ENCODE results near the gene CTXN3. TPM values are rescaled to one million over a fixed set of nuclear protein-coding genes. Genes with fewer than 3 reads are reported as not detected.

Gene CTXN3
- total RNA-seq, 1 donor from 2014 or later = not detected

- Mint-ChIP-seq H3K4me1 (no peaks in the 10 kb centered on the region), H3K36me3 (ENCODE audit: low read depth) (no peaks in the 10 kb centered on the region), H3K27me3 (peaks cover 6% of the 10 kb centered on the region), H3K27ac (no peak overlapping the region), H3K4me3 (no peak overlapping the region), H3K9me3 (no peaks in the 10 kb centered on the region)
- intact Hi-C loops (cut with micrococcal nuclease) = no loop called here
- ChIA-PET CTCF (no interaction called here), POLR2A (no interaction called here)
- TF ChIP-seq CTCF (IDR thresholded peaks at IDR 0.05) = no peak
- no peak for ATAC-seq (ENCODE audit: low read depth)
- DNase-seq = no peak
Observed at GRCh38 chr5:127639828-127640227, 9.1 kb upstream of the CTXN3 start.

GRCh38 chr5:127642949-127643348 lies 5.9 kb upstream of the CTXN3 start:
- POLR2A ChIA-PET = no interaction called here
- no peak for DNase-seq
- no peak overlapping the region for H3K4me3 Mint-ChIP-seq

GRCh38 chr5:127643607-127644006 lies 5.3 kb upstream of the CTXN3 start:
- Mint-ChIP-seq H3K9me3 (no peaks in the 10 kb centered on the region), H3K27me3 (peaks cover under 1% of the 10 kb centered on the region), H3K27ac (no peak overlapping the region), H3K4me3 (no peak overlapping the region), H3K4me1 (no peaks in the 10 kb centered on the region), H3K36me3 (ENCODE audit: low read depth) (no peaks in the 10 kb centered on the region)
- no peak for TF ChIP-seq CTCF (IDR thresholded peaks at IDR 0.05)
- ChIA-PET CTCF (no interaction called here), POLR2A (no interaction called here)
- intact Hi-C loops (cut with micrococcal nuclease) = no loop called here
- no peak for DNase-seq
- ATAC-seq (ENCODE audit: low read depth) = no peak

More at GRCh38 chr5:127642949-127643348, 5.9 kb upstream of the CTXN3 start:
- Mint-ChIP-seq H3K4me1 (no peaks in the 10 kb centered on the region), H3K36me3 (ENCODE audit: low read depth) (no peaks in the 10 kb centered on the region), H3K27me3 (peaks cover 2% of the 10 kb centered on the region), H3K27ac (no peak overlapping the region), H3K9me3 (no peaks in the 10 kb centered on the region)
- CTCF ChIA-PET = no interaction called here
- ATAC-seq (ENCODE audit: low read depth) = no peak
- intact Hi-C loops (cut with micrococcal nuclease) = no loop called here
- no peak for TF ChIP-seq CTCF (IDR thresholded peaks at IDR 0.05)

GRCh38 chr5:127645300-127645726 lies 3.6 kb upstream of the CTXN3 start:
- Mint-ChIP-seq H3K27ac (no peak overlapping the region), H3K36me3 (ENCODE audit: low read depth) (no peaks in the 10 kb centered on the region), H3K4me3 (no peak overlapping the region), H3K4me1 (no peaks in the 10 kb centered on the region), H3K27me3 (no peaks in the 10 kb centered on the region), H3K9me3 (no peaks in the 10 kb centered on the region)
- no peak for TF ChIP-seq CTCF (IDR thresholded peaks at IDR 0.05)
- CTCF ChIA-PET = no interaction called here
- no peak for ATAC-seq (ENCODE audit: low read depth)
- intact Hi-C loops (cut with micrococcal nuclease) = no loop called here
- POLR2A ChIA-PET = no interaction called here
- DNase-seq = no peak

GRCh38 chr5:127647361-127647958 lies 1.4 kb upstream of the CTXN3 start:
- TF ChIP-seq CTCF (IDR thresholded peaks at IDR 0.05) = no peak
- Mint-ChIP-seq H3K4me3 (no peak overlapping the region), H3K27ac (no peak overlapping the region), H3K27me3 (no peaks in the 10 kb centered on the region), H3K36me3 (ENCODE audit: low read depth) (no peaks in the 10 kb centered on the region), H3K4me1 (no peaks in the 10 kb centered on the region), H3K9me3 (no peaks in the 10 kb centered on the region)
- ChIA-PET CTCF (no interaction called here), POLR2A (no interaction called here)
- DNase-seq (no peak), ATAC-seq (ENCODE audit: low read depth) (no peak)
- intact Hi-C loops (cut with micrococcal nuclease) = no loop called here
